ENCODE measurements around the gene ASB2. TPM values are rescaled to one million over a fixed set of nuclear protein-coding genes. Genes with fewer than 3 reads are reported as not detected.

ASB2 gene
- total and polyA plus RNA-seq, 2 of the 8 experiments (the other 6 are each of a cell fraction or from before 2014, with no cell fraction given): 1.0 to 2.1 TPM

DNA sequence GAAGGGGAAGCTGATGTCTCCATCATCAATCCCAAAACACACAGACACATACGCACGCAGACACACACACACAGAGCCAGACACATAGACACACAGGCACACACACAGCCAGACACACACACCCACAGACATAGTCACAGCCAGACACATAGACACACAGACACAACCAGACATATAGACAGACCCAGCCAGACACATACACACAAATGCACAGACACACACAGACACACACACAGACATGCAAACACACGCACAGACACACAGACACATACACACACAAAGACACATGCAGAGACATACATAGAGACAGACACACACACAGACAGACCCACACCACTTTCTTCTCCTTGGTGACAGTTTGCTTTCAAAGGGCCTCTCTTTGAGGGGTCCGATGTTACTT is 27.0 kb upstream of the ASB2 start:
- H2AFZ ChIP-seq (ENCODE audit: low read length): no peak overlapping the region
- H3K27me3 ChIP-seq (replicated peaks in 1 of 4; ENCODE audit: control insufficient read depth in 3 of 4, extremely low read depth in 1 of 4, insufficient read depth in 3 of 4, low read length in 3 of 4): 0 out of 7 replicates have a peak, but pooled peaks cover 0 to 2% (median 0%) of the 10 kb centered on the region in 4 experiments
- H3K4ac ChIP-seq (replicated peaks; ENCODE audit: insufficient read length, low read depth, low read length): no peak overlapping the region
- H3K9me3 ChIP-seq (ENCODE audit: insufficient read depth in 2 of 2, low read depth in 1 of 2, low read length in 1 of 2): no peaks in the 10 kb centered on the region
- peaks cover 0 to 2% of the 10 kb centered on the region in 2 experiments for H4K20me1 ChIP-seq (replicated peaks in 1 of 2; ENCODE audit: control insufficient read depth in 1 of 2, insufficient read depth in 2 of 2, low read length in 2 of 2)
- no peak overlapping the region for H4K91ac ChIP-seq (replicated peaks; ENCODE audit: insufficient read length, low read length)
- no peak overlapping the region for H4K5ac ChIP-seq (ENCODE audit: insufficient read length, low read depth, low read length)
- H2BK15ac ChIP-seq (ENCODE audit: low read length): no peak overlapping the region
- FAIRE-seq (no peak), DNase-seq (ENCODE audit: low read depth in 1 of 2, low spot score in 2 of 2) (no peak)
- no peak overlapping the region for H3K23ac ChIP-seq (ENCODE audit: insufficient read length)
- no peak overlapping the region for H3K14ac ChIP-seq (ENCODE audit: insufficient read length)
- H3K4me1 ChIP-seq (replicated peaks in 1 of 4; ENCODE audit: control insufficient read depth in 3 of 4, insufficient read depth in 4 of 4, low read length in 3 of 4): peaks cover 0 to 3% (median 0%) of the 10 kb centered on the region in 4 experiments; a peak in 1 of 7 replicates
- WGBS, 2 experiments (ENCODE audit: extremely low coverage in 1 of 2, insufficient coverage in 1 of 2, insufficient read length in 1 of 2, insufficient replicate concordance in 2 of 2, low coverage in 1 of 2, low lambda C conversion rate in 2 of 2, missing lambda C conversion rate in 1 of 2): 71% methylated on average over 4 of the region's 4 CpGs; no CpG with 5 or more reads in 1 of the 2 experiments
- no peak overlapping the region for H3K56ac ChIP-seq (replicated peaks; ENCODE audit: insufficient read length, low read depth, low read length)
- TF ChIP-seq SIN3A (conservative IDR thresholded peaks at IDR 0.05 in 1 of 2, IDR thresholded peaks at IDR 0.05 in 1 of 2; ENCODE audit: low read depth in 1 of 2, low read length in 2 of 2): no peak
- no peak for TF ChIP-seq YY1 (IDR thresholded peaks at IDR 0.05; ENCODE audit: low read depth, low read length)
- no peak for TF ChIP-seq CBX5 (IDR thresholded peaks at IDR 0.05; ENCODE audit: low read depth, low read length)
- TF ChIP-seq SUZ12 (IDR thresholded peaks at IDR 0.05; ENCODE audit: low read length): no peak
- no peak for TF ChIP-seq CHD1 (IDR thresholded peaks at IDR 0.05; ENCODE audit: low read depth, low read length)
- no peaks in the 10 kb centered on the region for H3K36me3 ChIP-seq (ENCODE audit: control insufficient read depth in 2 of 4, insufficient read depth in 4 of 4, low read length in 3 of 4)
- H2BK5ac ChIP-seq (ENCODE audit: low read depth, low read length): no peak overlapping the region
- H4K8ac ChIP-seq (ENCODE audit: extremely low read depth, insufficient read depth, low read length): no peak overlapping the region
- no peak overlapping the region for H3K18ac ChIP-seq (ENCODE audit: extremely low read depth, low read length)
- H3K4me3 ChIP-seq (ENCODE audit: extremely low read depth in 1 of 4, insufficient read depth in 2 of 4, low read depth in 3 of 4, low read length in 4 of 4): no peak overlapping the region
- no peaks in the 10 kb centered on the region for H3K79me1 ChIP-seq (ENCODE audit: low read depth, low read length)
- H3K27ac ChIP-seq (ENCODE audit: low read depth, low read length): no peak overlapping the region
- H3K4me2 ChIP-seq (ENCODE audit: insufficient read depth in 1 of 2, low read depth in 2 of 2, low read length in 2 of 2): no peak overlapping the region
- H3K79me2 ChIP-seq (ENCODE audit: control insufficient read depth in 1 of 2, insufficient read depth in 2 of 2, low read length in 2 of 2): no peaks in the 10 kb centered on the region
- H3K9ac ChIP-seq (replicated peaks in 1 of 4; ENCODE audit: extremely low read depth in 1 of 4, low read depth in 3 of 4, low read length in 3 of 4): no peak overlapping the region
- 0 out of 2 replicates have a peak overlapping the region, but pooled peaks have one; percentile 50 for H2BK12ac ChIP-seq (ENCODE audit: low read depth, low read length)
- POLR2A ChIA-PET (ENCODE audit: partially characterized antibody): no interaction called here
- CTCF ChIA-PET (ENCODE audit: partially characterized antibody): interaction anchor here (0.6 to 20.5 kb wide), 17 partner anchors 12 to 407 kb away, joined by 3 to 484 read pairs (median 5); no protein-coding TSS in a partner anchor
- no peak overlapping the region for H2BK120ac ChIP-seq (replicated peaks; ENCODE audit: low read depth, low read length)
- H2BK20ac ChIP-seq (ENCODE audit: low read length): no peak overlapping the region
- H2AK5ac ChIP-seq (ENCODE audit: low read depth, low read length): no peak overlapping the region
- H3K23me2 ChIP-seq (ENCODE audit: low read depth, low read length): peaks cover 3% of the 10 kb centered on the region; the same call in 1 of the 2 replicates
